ENCODE data around the gene DCLK2.
"Not testable (repeated sequence)": the region's sequence is repeated elsewhere in the genome, so short reads cannot be mapped to it uniquely, and the experiment has no call there.

DCLK2 gene

DNA sequence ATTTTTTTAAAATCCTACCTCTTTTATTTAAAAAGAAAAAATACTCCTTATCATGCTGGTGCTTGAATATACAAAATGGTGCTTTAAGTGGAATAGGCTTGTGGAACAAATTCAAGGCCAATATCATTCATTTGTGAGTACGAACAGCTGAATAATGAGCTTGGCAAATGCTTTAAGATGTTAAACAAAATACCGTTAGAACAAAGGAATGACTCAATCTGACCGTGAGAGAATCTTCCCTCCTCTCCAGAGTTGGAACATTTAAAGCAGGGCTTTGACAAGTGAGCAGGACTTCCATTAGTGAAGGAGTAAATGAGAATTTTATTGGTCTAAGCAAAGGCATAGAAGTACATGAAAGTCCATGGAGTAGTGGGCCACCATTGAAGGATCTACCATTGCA is 74.5 kb downstream of the DCLK2 start:
- DNase-seq (ENCODE audit: low spot score) = no peak

DNA sequence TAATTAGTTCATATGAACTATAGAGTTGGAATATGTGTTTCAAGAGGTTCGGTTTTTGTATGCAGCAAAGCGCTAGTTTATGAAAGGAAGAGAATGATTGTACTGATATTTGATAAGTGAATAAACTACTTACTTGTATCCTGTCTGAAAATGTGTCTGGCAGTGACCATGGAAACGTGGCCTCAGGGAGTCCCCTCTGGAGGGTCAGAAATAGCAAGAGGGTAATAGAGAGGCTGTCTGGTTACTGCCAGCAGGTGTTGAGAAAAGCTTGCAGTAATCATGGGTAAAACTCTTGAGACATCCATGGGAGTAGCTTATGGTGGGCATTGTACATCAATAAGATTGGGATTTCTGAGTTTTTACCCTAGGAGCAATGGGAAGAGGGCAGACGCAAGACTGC is 77.1 kb downstream of the DCLK2 start:
- no peak for DNase-seq (ENCODE audit: low spot score)

DNA sequence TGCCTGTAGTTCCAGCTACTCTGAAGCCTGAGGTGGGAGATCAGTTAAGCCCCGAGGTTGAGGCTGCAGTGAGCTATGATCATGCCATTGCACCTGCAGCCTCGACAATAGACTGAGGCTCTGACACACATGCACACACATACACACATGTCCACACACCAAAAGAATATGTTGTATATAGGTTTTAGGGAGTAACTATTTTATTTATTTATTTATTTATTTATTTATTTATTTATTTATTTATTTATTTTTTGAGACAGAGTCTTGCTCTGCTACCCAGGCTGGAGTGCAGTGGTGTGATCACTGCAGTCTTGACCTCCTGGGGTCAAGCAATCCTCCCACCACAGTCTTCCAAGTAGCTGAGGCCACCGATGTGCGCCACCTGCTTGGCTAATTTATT is 78.3 kb downstream of the DCLK2 start:
- DNase-seq (ENCODE audit: low spot score) = no peak

DNA sequence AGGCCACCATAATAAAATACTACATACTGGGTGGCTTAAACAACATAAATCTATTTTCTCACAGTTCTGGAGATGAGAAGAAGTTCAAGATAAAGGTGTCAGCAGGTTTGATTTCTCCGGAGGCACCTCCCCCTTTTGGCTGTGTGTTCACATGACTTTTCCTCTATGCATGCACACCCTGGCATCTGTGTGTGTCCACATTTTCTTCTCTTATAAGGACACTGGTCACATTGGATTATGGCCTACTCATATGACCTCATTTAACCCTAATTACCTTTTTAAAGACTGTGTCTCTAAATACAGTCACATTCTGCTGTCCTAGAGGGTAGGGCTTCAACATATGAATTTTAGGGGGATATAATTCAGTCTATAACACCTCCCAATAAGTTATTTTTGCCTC is 79.8 kb downstream of the DCLK2 start:
- DNase-seq (ENCODE audit: low spot score) = no peak

DNA sequence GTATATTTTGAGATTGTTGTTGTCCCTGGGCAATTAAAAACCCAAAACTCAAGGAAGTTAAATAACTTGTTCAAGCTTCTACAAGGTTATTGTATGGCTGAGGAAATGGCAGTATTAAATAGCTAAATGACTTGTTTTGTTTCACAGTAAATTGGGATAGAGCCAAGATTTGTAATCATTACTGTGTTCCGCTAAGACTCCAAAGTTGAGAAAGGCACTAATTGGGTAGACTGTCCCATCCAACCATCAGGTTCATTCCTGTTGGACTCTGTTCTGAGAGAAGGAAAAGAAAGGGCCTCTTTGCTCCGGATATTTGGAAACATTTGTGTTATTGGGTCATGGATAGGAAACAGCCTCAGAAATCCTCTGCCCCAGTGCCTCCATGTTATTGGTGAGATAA is 82.2 kb downstream of the DCLK2 start:
- no peak for DNase-seq (ENCODE audit: low spot score)

DNA sequence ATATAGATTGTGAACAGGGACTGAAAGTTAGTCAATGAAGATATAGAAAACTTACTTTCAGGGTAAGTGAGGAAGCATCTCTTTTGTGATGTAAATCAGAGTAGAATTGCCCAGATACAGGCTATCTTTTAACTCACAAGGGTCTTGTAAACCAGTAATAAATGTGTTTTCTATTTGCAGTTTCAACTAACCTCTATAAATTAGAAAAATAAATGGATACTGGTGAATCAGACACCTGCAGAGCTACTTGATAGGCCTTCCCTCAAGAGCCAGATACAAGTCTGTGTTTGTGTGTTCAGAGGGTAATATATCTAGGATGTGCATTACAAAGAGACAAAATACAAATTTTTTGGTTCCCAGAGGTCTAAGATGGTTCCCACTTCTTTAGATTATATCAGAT is 82.9 kb downstream of the DCLK2 start:
- no peak for DNase-seq (ENCODE audit: low spot score)

DNA sequence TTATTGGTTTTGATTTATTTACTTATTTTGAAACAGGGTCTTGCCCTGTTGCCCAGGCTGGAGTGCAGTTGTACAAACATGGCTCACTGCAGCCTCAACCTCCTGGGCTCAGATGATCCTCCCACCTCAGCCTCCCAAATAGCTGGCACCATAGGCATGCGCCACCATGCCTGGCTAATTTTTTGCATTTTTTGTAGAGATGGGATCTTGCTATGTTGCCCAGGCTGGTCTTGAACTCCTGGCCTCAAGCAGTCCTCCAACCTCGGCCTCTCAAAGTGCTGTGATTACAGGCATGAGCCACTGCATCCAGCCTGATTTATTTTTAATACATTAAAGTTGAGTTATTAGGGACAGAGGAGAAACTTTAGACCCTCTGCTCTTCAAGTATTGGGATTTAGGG is 83.8 kb downstream of the DCLK2 start:
- DNase-seq (ENCODE audit: low spot score) = not testable (repeated sequence)

DNA sequence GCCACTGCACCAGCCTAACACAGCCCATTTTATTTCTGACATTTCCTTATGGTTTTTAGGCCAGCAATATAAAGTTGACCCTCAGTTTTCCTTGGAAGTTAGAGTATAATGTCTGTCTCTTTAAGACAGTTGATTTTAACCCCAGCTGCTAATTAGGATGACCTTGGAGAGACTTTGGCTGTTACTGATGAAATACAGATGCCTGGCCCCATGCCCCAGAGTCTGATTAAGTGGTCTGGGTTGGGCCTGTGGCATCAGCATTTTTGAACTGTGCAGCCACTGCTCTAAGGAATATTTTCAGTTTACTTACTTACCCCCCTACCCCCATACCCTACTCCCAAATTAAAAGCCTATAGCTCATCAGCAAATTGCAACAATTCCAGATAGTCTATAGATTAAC is 85.8 kb downstream of the DCLK2 start:
- no peak for DNase-seq (ENCODE audit: low spot score)

DNA sequence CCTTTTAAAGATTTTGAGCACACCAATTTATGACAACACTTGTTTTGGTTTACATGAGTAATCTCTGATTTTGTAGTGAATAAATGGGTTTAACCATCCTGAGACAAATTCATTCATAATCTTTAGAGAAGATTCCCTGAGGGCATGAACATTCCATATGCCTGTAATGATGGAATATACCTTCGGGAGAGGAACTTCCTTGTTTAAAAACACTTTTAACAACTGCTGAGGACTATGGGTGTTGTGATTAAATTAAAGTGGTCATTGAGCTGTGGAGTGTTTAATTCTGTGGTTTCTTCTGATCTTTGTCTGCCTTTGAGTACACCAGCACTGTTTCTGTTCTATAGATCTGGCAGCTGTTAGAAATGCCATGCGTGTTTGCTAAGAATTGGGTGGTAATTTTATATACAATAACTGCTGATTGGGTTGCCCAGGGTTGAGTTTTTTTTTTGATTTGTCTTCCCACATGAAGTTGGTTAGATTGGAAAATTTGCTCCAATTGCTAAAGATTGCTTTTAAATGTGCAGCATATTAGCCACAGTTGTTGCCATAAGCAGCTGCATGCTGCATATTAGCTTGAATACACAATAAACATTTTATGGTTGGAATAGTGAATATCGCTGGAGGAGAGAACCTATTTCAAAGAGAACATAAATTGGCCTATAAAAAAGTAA is 86.8 kb downstream of the DCLK2 start:
- DNase-seq (ENCODE audit: low spot score) = no peak

DNA sequence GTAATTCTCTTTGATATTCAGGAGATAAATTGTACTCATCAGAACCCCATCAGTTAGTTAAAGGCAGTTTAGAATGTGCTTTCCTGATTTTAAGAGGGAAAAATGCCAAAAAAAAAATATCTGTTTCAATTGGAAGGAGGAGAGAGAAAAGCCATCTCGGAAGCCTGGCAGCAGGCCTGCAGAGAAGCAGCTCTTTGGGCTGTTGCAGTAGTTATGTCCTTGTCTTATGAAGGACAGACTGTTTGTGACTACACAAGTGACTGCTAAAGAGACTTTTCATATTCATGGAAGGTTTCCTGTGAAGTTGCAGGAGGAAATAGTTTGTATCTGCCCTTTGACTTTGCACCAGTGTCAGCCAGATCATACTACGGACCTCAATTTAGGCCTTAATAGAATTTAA is 88.8 kb downstream of the DCLK2 start:
- no peak for DNase-seq (ENCODE audit: low spot score)

DNA sequence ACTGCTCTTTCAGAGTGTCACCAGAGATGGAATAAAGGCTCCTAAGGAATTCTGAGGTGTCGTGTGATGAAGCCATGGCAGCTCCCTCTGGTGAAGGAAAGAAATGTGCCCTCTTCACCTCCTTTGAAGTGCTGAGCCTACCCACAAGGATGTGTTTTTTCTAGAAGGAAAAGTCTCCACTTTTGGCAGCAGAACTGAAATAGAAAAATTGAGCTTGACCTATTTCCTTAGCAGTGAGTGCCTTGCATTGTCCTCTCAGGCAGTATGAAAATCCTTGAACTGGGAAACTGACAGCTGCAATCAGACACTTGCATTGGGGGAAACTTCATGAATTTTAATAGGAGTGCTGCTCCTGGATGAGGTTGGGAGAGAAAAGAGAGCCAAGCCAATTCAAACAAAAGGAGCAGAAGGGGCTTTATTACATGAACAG is 95.2 kb downstream of the DCLK2 start:
- no peak for DNase-seq (ENCODE audit: low spot score)

DNA sequence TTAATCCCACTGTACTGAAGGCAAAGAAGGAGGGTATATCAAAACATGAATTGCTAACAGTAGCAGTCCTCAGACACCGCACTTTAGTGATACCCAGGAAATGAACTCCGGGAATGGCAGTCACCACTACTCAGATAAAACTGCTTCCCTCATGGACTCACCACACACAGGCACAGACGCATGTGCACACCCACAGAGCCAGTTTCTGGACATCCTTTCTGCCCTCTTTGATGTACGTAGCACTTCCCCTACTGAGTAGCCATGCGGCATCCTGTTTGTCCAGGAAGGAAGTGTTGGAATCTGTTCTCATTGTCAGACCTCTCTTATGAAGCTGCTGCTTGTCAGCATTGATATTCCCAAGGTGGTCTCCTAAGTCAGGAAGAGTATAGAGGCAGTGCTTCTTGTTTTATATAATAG is 95.7 kb downstream of the DCLK2 start:
- DNase-seq (ENCODE audit: low spot score) = no peak

DNA sequence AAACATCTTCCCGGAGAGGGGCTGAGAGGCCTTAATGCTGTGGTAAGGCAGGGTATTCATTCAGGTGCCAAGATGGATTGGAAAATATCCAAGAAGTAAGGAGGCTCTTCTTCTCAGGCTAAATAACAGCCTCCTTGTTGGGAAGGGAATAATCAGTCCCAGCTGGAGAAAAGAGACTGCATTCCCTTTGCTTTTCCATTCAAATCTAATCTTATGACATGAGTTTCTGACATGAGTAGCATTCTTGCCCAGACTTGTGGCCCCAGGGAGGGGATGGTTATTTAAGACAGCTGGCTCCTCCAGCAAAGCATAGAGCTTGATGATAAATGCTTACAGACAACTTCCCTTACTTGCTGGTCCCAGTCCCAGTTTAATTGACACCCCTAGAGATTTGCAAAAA is 98.3 kb downstream of the DCLK2 start:
- DNase-seq (ENCODE audit: low spot score) = no peak

DNA sequence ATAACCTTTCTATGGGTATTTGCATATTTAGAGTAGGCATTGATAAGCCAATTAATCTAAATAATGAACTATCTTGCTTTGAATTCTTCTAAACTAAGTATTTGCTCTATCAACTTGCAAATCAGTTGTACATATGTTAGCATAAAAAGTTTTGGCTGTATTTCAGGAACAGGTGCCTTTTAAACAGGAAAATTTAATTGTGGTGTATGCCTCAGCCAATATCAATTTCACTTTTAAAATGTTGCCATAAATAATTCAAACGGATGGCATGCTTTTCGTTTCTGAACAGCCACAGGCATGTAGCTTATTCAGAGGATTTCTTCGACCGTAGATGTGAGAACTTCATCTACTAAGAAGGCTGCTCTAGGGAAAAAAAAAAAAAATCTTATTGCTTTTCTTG is 99.9 kb downstream of the DCLK2 start:
- no peak for DNase-seq (ENCODE audit: low spot score)

DNA sequence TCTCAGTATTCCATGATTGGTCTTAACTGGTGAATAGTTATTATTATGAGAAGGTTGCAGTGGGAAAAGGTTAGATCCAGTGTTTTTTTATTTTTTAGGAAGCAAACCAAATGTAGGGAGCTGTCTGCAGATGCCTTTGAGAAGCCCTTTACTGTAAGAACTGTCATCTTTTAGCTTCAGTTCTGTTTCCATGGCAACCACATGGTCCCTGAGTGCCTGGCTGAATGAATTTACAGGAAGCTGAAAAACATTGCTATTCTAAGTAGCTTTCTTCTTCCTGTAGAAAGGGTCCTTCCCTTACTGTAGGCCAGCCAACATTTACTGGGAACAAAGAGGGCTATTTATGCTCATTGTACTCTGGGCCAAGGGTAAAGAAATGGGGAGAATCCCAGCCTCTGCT is 103.3 kb downstream of the DCLK2 start:
- no peak for DNase-seq (ENCODE audit: low spot score)

DNA sequence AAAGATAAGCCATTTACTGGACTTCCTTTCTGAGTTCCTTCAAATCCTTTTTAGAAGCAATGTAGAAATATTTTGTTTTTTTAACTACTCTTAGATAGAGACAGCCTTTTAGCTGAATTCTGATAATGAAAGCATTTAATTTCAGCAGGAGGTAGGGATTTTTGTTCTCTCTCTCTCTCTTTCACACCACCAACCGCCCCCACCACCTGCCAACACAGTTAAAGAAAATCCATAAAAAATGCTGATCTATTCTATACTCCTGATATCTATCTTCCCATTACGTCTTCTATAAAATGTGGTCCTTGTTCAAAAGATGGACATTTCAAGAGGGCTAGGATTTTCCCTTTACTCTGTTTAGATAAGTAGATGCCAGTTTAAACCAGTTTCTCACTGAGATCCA is 104.5 kb downstream of the DCLK2 start:
- no peak for DNase-seq (ENCODE audit: low spot score)

DNA sequence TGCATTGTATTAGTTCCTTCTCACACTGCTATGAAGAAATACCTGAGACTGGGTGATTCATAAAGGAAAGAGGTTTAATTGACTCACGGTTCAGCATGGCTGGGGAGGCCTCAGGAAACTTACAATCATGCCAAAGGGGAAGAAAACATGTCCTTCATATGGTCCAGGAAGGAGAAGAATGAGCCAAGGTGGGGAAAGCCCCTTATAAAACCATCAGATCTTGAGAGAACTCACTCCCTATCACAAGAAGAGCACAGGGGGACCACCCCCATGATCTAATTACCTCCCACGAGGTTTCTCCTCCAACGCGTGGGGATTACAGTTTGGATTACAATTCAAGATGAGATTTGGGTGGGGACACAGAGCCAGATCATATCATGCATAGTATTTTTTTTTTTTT is 106.8 kb downstream of the DCLK2 start:
- not testable (repeated sequence) for DNase-seq (ENCODE audit: low spot score)

DNA sequence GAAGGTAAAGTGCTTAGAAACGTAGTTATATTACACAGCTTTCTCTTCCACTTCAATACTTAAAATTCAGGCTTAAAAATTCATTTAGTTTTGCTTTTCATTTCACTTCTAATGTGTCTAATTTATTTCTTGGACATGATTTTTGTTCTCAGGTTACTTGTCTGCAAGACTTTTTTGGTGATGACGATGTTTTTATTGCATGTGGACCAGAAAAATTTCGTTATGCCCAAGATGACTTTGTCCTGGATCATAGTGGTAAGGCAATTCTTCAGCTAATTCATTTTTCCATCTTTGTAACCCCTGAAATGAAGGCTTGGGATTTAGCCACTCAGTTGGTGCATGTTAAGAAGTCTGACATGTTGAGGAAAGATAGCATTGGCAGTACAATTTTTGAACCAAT is 114.7 kb downstream of the DCLK2 start:
- no peak for DNase-seq (ENCODE audit: low spot score)

DNA sequence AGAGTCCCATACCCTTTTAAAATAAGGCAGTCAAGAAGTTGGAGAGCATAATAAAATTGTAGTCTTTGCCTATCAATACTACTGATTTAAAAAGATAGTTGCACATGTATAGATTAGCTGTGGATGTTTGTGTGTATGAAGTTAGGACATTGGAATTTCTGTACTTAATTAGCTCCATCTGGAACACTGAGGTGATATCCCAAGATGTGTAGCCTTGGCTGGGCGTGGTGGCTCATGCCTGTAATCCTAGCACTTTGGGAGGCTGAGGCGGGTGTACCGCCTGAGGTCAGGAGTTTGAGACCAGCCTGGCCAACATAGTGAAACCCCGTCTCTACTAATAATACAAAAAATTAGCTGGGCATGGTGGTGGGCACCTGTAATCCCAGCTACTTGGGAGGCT is 119.0 kb downstream of the DCLK2 start:
- DNase-seq (ENCODE audit: low spot score) = not testable (repeated sequence)

DNA sequence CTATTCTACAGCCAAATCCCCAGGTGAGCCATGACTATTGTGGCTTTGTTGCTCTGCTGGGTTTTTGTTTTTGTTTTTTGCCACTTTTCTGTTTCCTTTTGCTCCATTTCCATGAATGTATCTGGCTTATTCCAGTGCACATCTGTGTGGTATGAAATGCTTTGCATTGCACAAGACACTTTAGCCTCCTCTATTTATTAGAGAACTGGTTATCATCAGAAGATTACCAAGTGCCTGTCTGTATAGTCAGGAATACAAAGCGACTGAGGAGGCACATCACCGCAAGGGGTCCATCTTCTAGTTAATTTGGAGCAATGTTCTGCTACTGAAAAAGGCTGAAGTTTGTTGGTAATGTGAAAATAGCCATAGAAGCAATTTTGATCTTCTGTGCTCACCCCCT is 120.8 kb downstream of the DCLK2 start:
- no peak for DNase-seq (ENCODE audit: low spot score)

DNA sequence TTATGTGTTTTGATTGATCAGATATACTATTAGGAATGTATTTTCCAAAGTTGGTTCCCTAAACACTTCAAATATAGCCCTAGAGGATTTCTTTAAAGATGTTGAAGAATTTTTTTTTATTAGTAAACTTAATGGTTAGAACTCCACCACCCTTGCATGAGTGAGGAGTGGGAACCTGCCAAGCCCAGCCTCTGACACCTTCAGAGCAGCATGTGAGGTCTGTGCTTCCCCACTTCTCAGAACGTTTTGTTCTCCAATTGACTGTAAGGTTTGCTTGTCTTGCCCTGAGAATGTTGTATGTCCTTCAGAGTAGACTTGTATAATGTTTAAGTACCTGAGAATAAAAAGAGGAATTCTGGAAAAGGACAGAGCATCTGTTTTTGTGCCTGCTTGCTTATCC is 126.8 kb downstream of the DCLK2 start:
- no peak for DNase-seq (ENCODE audit: low spot score)

DNA sequence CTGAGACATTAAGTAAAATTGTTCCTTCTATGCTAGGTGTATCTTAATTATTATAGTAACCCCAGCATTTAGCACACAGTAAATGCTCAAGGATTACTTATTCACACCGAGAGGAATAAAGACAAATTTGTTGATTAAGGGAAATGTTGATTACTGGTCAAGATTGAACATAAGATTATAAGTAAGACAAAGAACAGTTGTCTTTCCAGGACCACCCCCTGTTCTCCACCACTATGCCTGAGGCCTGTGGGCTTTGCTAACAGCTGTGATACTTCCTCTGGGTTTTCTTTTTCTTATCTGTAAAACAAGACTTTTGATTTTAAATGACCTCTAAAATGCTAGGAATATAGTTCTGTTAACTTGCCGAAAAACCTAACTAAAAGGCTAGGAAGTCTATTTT is 128.0 kb downstream of the DCLK2 start:
- no peak for DNase-seq (ENCODE audit: low spot score)

DNA sequence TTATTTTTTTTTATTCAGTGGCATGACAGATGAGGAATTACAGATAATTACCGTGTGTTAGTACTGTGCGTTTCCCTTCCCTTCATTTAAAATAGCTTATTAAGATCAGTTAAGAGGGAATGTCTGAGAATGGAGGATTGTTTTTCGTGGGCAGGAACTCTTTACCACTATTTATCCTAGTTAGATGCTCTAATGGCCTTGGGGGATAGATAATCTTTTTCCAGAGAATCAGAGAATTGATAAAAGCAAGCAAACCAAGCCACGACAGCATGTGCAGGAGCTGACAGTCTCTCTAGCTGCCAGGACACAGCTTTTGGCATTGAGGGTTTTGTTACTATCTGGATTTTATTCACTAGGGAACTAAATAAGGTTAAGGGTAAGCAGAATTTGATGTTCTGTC is 128.7 kb downstream of the DCLK2 start:
- no peak for DNase-seq (ENCODE audit: low spot score)

DNA sequence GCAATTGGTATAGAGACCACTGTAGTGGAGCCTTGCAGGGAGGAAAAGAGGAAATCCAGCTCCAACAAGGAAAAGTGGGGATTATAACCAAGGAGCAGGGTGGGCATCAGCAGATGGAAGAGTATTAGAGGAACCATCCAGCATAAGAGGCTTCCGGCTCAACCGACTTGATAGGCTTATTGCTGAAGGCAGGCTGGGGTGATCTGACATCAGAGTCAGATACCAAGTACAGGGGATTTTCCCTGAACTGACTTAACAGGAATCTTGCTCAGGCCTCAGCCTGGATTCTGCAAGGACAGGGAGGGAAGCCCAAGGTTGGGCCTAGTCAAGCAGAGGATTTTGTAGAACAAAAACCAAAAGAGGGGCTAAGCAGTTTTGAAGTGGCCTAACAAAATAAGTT is 129.6 kb downstream of the DCLK2 start:
- DNase-seq (ENCODE audit: low spot score) = no peak
